HCT116 (cell line): Measurements from ENCODE around the gene ATG4B. TPM values are rescaled to one million over a fixed set of nuclear protein-coding genes. Genes with fewer than 3 reads are reported as not detected.

Source experiments
- ATAC-seq: fragments of 200-7000 bp; cut with Tn5 transposase; 2 replicates; pipeline ENCODE4 v1.9.1; 2020; ENCODE audit warnings: mild to moderate bottlenecking, moderate library complexity
- Bru-seq: library from RNA; stranded (reverse); fragments of 400-500 nt; gene quantifications from one replicate; lab custom pipeline; 2021; lab: Mats Ljungman, UMichigan
- BruChase-seq, 2 experiments: library from RNA; stranded (reverse); fragments of 400-500 nt; gene quantifications; one replicate each; lab custom pipeline; 2021; lab: Mats Ljungman, UMichigan
- BruUV-seq: library from RNA; stranded (reverse); fragments of 400-500 nt; replicated peaks from 2 replicates; lab custom pipeline; 2021; lab: Mats Ljungman, UMichigan
- CTCF ChIA-PET: fragments of 300-600 bp; sonication (Branson Sonifier 250); formaldehyde crosslinking; loops from one replicate; lab custom pipeline; 2021; ENCODE audit warnings: antibody characterized with exemption; lab: Charles Lee
- POLR2A ChIA-PET: fragments of 300-600, 350-600 bp; sonication (Branson Sonifier 250); formaldehyde crosslinking; loops from one replicate; lab custom pipeline; 2021; ENCODE audit warnings: antibody characterized with exemption; lab: Charles Lee
- RAD21 ChIA-PET, 2 experiments: fragments of 300-600 bp; sonication (Branson Sonifier 250); formaldehyde crosslinking; loops; one replicate each; lab custom pipeline; 2023; ENCODE audit warnings: low total read pairs in 2 of 2; ENCODE audit not compliant: uncharacterized antibody in 2 of 2, unreplicated experiment in 2 of 2, low non-redundant PET in 1 of 2; lab: Charles Lee
- DNase-seq: peaks from one replicate; pipeline ENCODE4 v3.0.0-alpha.2; 2010; ENCODE audit warnings: low read depth, low spot score
- H2AFZ ChIP-seq: fragments of 200-600 bp; shearing (Covaris generic), sonication (generic); 2 replicates; pipeline ENCODE4 v1.6.1; 2017; ENCODE audit warnings: low read depth, mixed run types, mixed read lengths, antibody characterized with exemption, low read length; ENCODE audit not compliant: poor library complexity, severe bottlenecking
- H3K27ac ChIP-seq: 2 replicates; pipeline ENCODE4 v1.5.1; 2012; ENCODE audit warnings: low read depth, low read length
- H3K27me3 ChIP-seq: fragments of 200-600 bp; sonication (generic); 2 replicates; pipeline ENCODE4 v1.6.1; 2016; ENCODE audit warnings: mixed run types, low read length, mixed read lengths; ENCODE audit not compliant: insufficient read depth
- H3K36me3 ChIP-seq, 2 experiments: fragments of 200-500 bp in 1 of 2; fragments of 200-600 bp in 1 of 2; sonication (Bioruptor generic) in 1 of 2; sonication (generic) in 1 of 2; 2 replicates each; pipeline versions ENCODE4 v1.5.1 to v1.6.1; 2014 to 2016; ENCODE audit warnings: low read length in 2 of 2, inconsistent platforms in 1 of 2, mixed read lengths in 1 of 2, mixed run types in 1 of 2; ENCODE audit not compliant: insufficient read depth in 2 of 2, control insufficient read depth in 1 of 2
- H3K4me1 ChIP-seq, 2 experiments: fragments of 200-600 bp in 1 of 2; sonication (generic) in 1 of 2; 2 replicates each; pipeline versions ENCODE4 v1.5.1 to v1.6.1; 2012 to 2017; ENCODE audit warnings: low read length in 2 of 2, inconsistent platforms in 1 of 2, mild to moderate bottlenecking in 1 of 2, mixed read lengths in 1 of 2, mixed run types in 1 of 2, moderate library complexity in 1 of 2; ENCODE audit not compliant: insufficient read depth in 2 of 2, control insufficient read depth in 1 of 2
- H3K4me2 ChIP-seq: fragments of 200-600 bp; sonication (generic); 2 replicates; pipeline ENCODE4 v1.6.1; 2017; ENCODE audit warnings: mixed run types, low read length, mixed read lengths
- H3K4me3 ChIP-seq, 2 experiments: fragments of 200-600 bp in 1 of 2; sonication (generic) in 1 of 2; replicated peaks in 1 of 2; 2 replicates each; pipeline ENCODE4 v1.5.1; 2011 to 2016; ENCODE audit warnings: low read length in 2 of 2, control low read depth in 1 of 2, low read depth in 1 of 2, mild to moderate bottlenecking in 1 of 2, mixed read lengths in 1 of 2, mixed run types in 1 of 2
- H3K79me2 ChIP-seq: fragments of 200-600 bp; sonication (generic); 2 replicates; pipeline ENCODE4 v1.6.1; 2017; ENCODE audit warnings: mild to moderate bottlenecking, mixed run types, low read length, moderate library complexity, mixed read lengths; ENCODE audit not compliant: insufficient read depth
- H3K9ac ChIP-seq: fragments of 200-600 bp; sonication (generic); 2 replicates; pipeline ENCODE4 v1.6.1; 2016; ENCODE audit warnings: low read length, mixed read lengths
- H3K9me2 ChIP-seq: fragments of 200-600 bp; sonication (generic), shearing (Covaris generic); 2 replicates; pipeline ENCODE4 v1.6.1; 2017; ENCODE audit warnings: mixed run types, mild to moderate bottlenecking, moderate library complexity; ENCODE audit not compliant: insufficient read depth
- H3K9me3 ChIP-seq, 2 experiments: fragments of 200-500 bp in 1 of 2; fragments of 200-600 bp in 1 of 2; sonication (Bioruptor generic) in 1 of 2; sonication (generic) in 1 of 2; 2 replicates each; pipeline ENCODE4 v1.6.1; 2014 to 2017; ENCODE audit warnings: low read length in 2 of 2, mixed read lengths in 2 of 2, inconsistent platforms in 1 of 2, low read depth in 1 of 2, mild to moderate bottlenecking in 1 of 2, mixed run types in 1 of 2, moderate library complexity in 1 of 2; ENCODE audit not compliant: control insufficient read depth in 1 of 2, insufficient read depth in 1 of 2
- H4K20me1 ChIP-seq: fragments of 200-600 bp; sonication (generic), shearing (Covaris generic); 2 replicates; pipeline ENCODE4 v1.6.1; 2017; ENCODE audit warnings: mixed run types, mild to moderate bottlenecking, moderate library complexity; ENCODE audit not compliant: insufficient read depth
- ATF3 ChIP-seq: IDR thresholded peaks from 2 replicates; pipeline ENCODE4 v1.6.1; 2012
- CBX3 ChIP-seq: IDR thresholded peaks from 2 replicates; pipeline ENCODE4 v1.6.1; 2012; ENCODE audit warnings: low read depth
- CEBPB ChIP-seq: IDR thresholded peaks from 2 replicates; pipeline ENCODE4 v1.6.1; 2012; ENCODE audit warnings: low read depth
- CTCF ChIP-seq, 3 experiments: fragments of 200-600 bp in 1 of 3; sonication (generic) in 1 of 3; IDR thresholded peaks in 2 of 3; conservative IDR thresholded peaks in 1 of 3; 2 replicates each; pipeline ENCODE4 v1.5.1; 2012 to 2017; ENCODE audit warnings: low read depth in 2 of 3, low read length in 2 of 3, antibody characterized with exemption in 1 of 3, borderline replicate concordance in 1 of 3, control low read depth in 1 of 3, mild to moderate bottlenecking in 1 of 3, mixed read lengths in 1 of 3, mixed run types in 1 of 3, moderate library complexity in 1 of 3; ENCODE audit not compliant: insufficient read depth in 1 of 3
- EGR1 ChIP-seq: IDR thresholded peaks from 2 replicates; pipeline ENCODE4 v1.6.1; 2012; ENCODE audit warnings: low read depth
- ELF1 ChIP-seq: IDR thresholded peaks from 2 replicates; pipeline ENCODE4 v1.6.1; 2012; ENCODE audit warnings: low read depth, borderline replicate concordance
- EZH2 ChIP-seq: fragments of 200-600 bp; sonication (generic); IDR thresholded peaks from 2 replicates; pipeline ENCODE4 v1.6.1; 2017; ENCODE audit warnings: antibody characterized with exemption, mixed run types
- EZH2phosphoT487 ChIP-seq: fragments of 200-600 bp; IDR thresholded peaks from 2 replicates; pipeline ENCODE4 v1.6.1; 2018; ENCODE audit warnings: antibody characterized with exemption, borderline replicate concordance
- FOSL1 ChIP-seq: IDR thresholded peaks from 2 replicates; pipeline ENCODE4 v1.6.1; 2012; ENCODE audit warnings: low read depth
- JUND ChIP-seq: IDR thresholded peaks from 2 replicates; pipeline ENCODE4 v1.6.1; 2012
- MAX ChIP-seq: IDR thresholded peaks from 2 replicates; pipeline ENCODE4 v1.6.1; 2012
- POLR2A ChIP-seq: IDR thresholded peaks from 2 replicates; pipeline ENCODE4 v1.7.0; 2011; ENCODE audit warnings: borderline replicate concordance; ENCODE audit not compliant: insufficient read depth, insufficient read length; ENCODE audit errors: extremely low read depth
- POLR2AphosphoS5 ChIP-seq: IDR thresholded peaks from 2 replicates; pipeline ENCODE4 v1.6.1; 2011; ENCODE audit warnings: mild to moderate bottlenecking, low read depth, low read length, moderate library complexity
- RAD21 ChIP-seq: IDR thresholded peaks from 2 replicates; pipeline ENCODE4 v1.6.1; 2012; ENCODE audit warnings: low read depth, mild to moderate bottlenecking
- SIN3A ChIP-seq: IDR thresholded peaks from 2 replicates; pipeline ENCODE4 v1.6.1; 2012; ENCODE audit warnings: low read depth
- SP1 ChIP-seq: IDR thresholded peaks from 2 replicates; pipeline ENCODE4 v1.6.1; 2012; ENCODE audit warnings: low read depth
- SRF ChIP-seq: IDR thresholded peaks from 2 replicates; pipeline ENCODE4 v1.6.1; 2012; ENCODE audit warnings: low read depth
- TCF7L2 ChIP-seq: IDR thresholded peaks from 2 replicates; pipeline ENCODE4 v1.7.0; 2011; ENCODE audit warnings: borderline replicate concordance, inconsistent platforms; ENCODE audit not compliant: insufficient read depth, insufficient read length; ENCODE audit errors: extremely low read depth
- YY1 ChIP-seq: IDR thresholded peaks from 2 replicates; pipeline ENCODE4 v1.6.1; 2011; ENCODE audit warnings: low read length, low read depth, moderate library complexity, mild to moderate bottlenecking; ENCODE audit not compliant: insufficient replicate concordance; ENCODE audit errors: extremely low read depth
- ZBTB33 ChIP-seq: IDR thresholded peaks from 2 replicates; pipeline ENCODE4 v1.6.1; 2011; ENCODE audit warnings: mild to moderate bottlenecking, low read length, moderate library complexity; ENCODE audit not compliant: insufficient replicate concordance; ENCODE audit errors: extremely low read depth
- ZFX ChIP-seq: fragments of 450-650 bp; IDR thresholded peaks from 2 replicates; pipeline ENCODE4 v1.6.1; 2017
- ZNF274 ChIP-seq: fragments of 200-500 bp; sonication (Bioruptor generic); IDR thresholded peaks from 2 replicates; pipeline ENCODE4 v1.6.1; 2014; ENCODE audit warnings: mild to moderate bottlenecking, low read depth, low read length, inconsistent platforms
- intact Hi-C: fragments of 100-400 bp; cut with micrococcal nuclease; formaldehyde crosslinking; loops from 2 replicates; pipeline ENCODE4 v1.10.0; 2022
- long read RNA-seq: library from polyadenylated mRNA; unstranded; transcript quantifications from one replicate; pipeline ENCODE4 v2.0.0, GENCODE V29; 2021; ENCODE audit not compliant: unreplicated experiment
- polyA plus RNA-seq: library from polyadenylated mRNA; unstranded; fragments of >200 nt; gene quantifications from 2 replicates; pipeline ENCODE4 v1.2.1, GENCODE V29; 2012; ENCODE audit warnings: missing spikeins
- total RNA-seq: library from RNA; stranded (reverse); gene quantifications from one replicate; pipeline ENCODE4 v1.2.1, GENCODE V29; 2021; ENCODE audit not compliant: unreplicated experiment

The ATG4B gene
- total RNA-seq: 87.4 TPM
- 85.0 and 104 TPM in 2 replicates for polyA plus RNA-seq
- percentile 79 among the genes with signal in this experiment for Bru-seq, nascent RNA
- BruChase-seq, experiment 1, labeled RNA remaining after a 6-hour chase: percentile 87 among the genes with signal in this experiment
- BruChase-seq, experiment 2, labeled RNA remaining after a 2-hour chase: percentile 85 among the genes with signal in this experiment
- long read RNA-seq, transcript ATG4B-205 (13 exons, 2,878 nt): major isoform, 48 of 152 reads
- long read RNA-seq, partial matches to known transcripts: 44 of 152 reads
- long read RNA-seq, other reads (novel, unspliced or antisense): 51 of 152 reads

- no peaks in the 10 kb centered on the region for H3K9me2 ChIP-seq
- ATAC-seq: peak; percentile 79
- peaks cover 88% of the 10 kb centered on the region for H3K79me2 ChIP-seq
- peaks cover 7 to 24% of the 10 kb centered on the region in 2 experiments; a peak in 3 of 4 replicates for H3K4me1 ChIP-seq
- peaks cover 5 to 7% of the 10 kb centered on the region in 2 experiments; a peak in 2 of 4 replicates for H3K9me3 ChIP-seq
- peak within 1 kb of the TSS; percentile 88 for H3K27ac ChIP-seq
- intact Hi-C loops: loop anchor here (5.0 kb wide), 3 partner anchors 80 to 280 kb away; partner anchors contain the start of genes BOK, FARP2 and STK25
- no peaks in the 10 kb centered on the region for H3K27me3 ChIP-seq
- RAD21 ChIA-PET: interaction anchor here in 1 of 2 experiments (0.5 kb wide), 1 partner anchor 13 kb away, joined by 3 read pairs; no protein-coding TSS in a partner anchor
- H2AFZ ChIP-seq: no peak within 1 kb of the TSS
- CTCF ChIA-PET: no interaction called here
- H3K9ac ChIP-seq: peak within 1 kb of the TSS; percentile 91
- H3K4me2 ChIP-seq: peak within 1 kb of the TSS; percentile 91
- no peaks in the 10 kb centered on the region; the same call in 1 of the 2 replicates for H4K20me1 ChIP-seq
- peaks cover 8 to 31% of the 10 kb centered on the region in 2 experiments; a peak in 3 of 4 replicates for H3K36me3 ChIP-seq
- peak; percentile 78 for DNase-seq
- POLR2A ChIA-PET: interaction anchor here (1.8 kb wide), 1 partner anchor 11 kb away, joined by 4 read pairs; no protein-coding TSS in a partner anchor
- BruUV-seq: no TSS peak
- H3K4me3 ChIP-seq: peak within 1 kb of the TSS; percentile 72 to 80
- peak; percentile 38 for TF ChIP-seq ZFX
- peak; percentile 96 for TF ChIP-seq SRF
- peak; percentile 91 for TF ChIP-seq SP1
- TF ChIP-seq ELF1: no peak; the same call in 1 of the 2 replicates
- TF ChIP-seq CBX3: peak; percentile 79
- no peak for TF ChIP-seq CEBPB
- peak; percentile 79 for TF ChIP-seq ZBTB33
- peak; percentile 51 for TF ChIP-seq TCF7L2
- TF ChIP-seq RAD21: no peak
- TF ChIP-seq SIN3A: peak; percentile 44
- no peak for TF ChIP-seq EZH2phosphoT487
- TF ChIP-seq POLR2AphosphoS5: peak; percentile 85
- no peak for TF ChIP-seq EZH2
- TF ChIP-seq ZNF274: no peak
- TF ChIP-seq ATF3: no peak
- no peak for TF ChIP-seq POLR2A
- no peak for TF ChIP-seq FOSL1
- no peak for TF ChIP-seq JUND
- TF ChIP-seq MAX: peak; percentile 62; the same call in 1 of the 2 replicates
- TF ChIP-seq CTCF (IDR thresholded peaks at IDR 0.05 in 2 of 3, conservative IDR thresholded peaks at IDR 0.05 in 1 of 3; ENCODE audit: borderline replicate concordance in 1 of 3, insufficient read depth in 1 of 3, low read depth in 2 of 3, low read length in 2 of 3): no peak
- peak; percentile 94 for TF ChIP-seq EGR1
- peak; percentile 98 for TF ChIP-seq YY1
Observed at GRCh38 chr2:241637018-241637794, at the start of gene ATG4B, which contains the start of gene THAP4. Gene ATG4B (plus strand): TSS chr2:241637693. CDS start chr2:241637715, 22 bp downstream. Gene THAP4 (minus strand): TSS chr2:241637158. CDS start chr2:241637017, 141 bp downstream.
